ENCODE data around the gene C10orf143. TPM values are rescaled to one million over a fixed set of nuclear protein-coding genes. Genes with fewer than 3 reads are reported as not detected.

The C10orf143 gene
- total and polyA plus RNA-seq, 2 of the 8 experiments (the other 6 are each of a cell fraction or from before 2014, with no cell fraction given) = 1.6 to 2.0 TPM

DNA sequence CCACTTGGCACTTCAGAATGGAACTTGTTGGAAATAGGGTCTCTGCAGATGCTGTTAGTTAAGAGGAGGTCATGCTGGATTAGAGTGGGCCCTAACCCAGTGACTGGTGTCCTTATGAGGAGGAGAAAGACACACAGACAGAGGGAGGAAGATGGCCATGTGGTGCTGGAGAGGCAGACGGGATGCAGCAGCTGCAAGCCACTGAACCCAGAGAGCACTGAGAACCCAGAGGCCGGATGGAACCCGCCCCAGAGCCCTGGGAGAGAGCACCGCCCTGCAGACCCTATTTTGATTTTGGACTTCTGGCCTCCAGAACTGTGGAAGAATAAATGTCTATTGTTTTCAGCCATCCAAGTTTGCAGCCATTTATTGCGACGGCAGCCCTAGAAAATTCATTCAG, 88.5 kb downstream of the C10orf143 start:
- FAIRE-seq = no peak
- Histone ChIP-seq H4K8ac (ENCODE audit: extremely low read depth, insufficient read depth, low read length) (no peak overlapping the region), H4K5ac (ENCODE audit: insufficient read length, low read depth, low read length) (no peak overlapping the region), H2BK12ac (ENCODE audit: low read depth, low read length) (no peak overlapping the region), H3K9ac (replicated peaks in 1 of 4; ENCODE audit: extremely low read depth in 1 of 4, low read depth in 3 of 4, low read length in 3 of 4) (no peak overlapping the region), H2BK15ac (ENCODE audit: low read length) (no peak overlapping the region), H4K20me1 (replicated peaks in 1 of 2; ENCODE audit: control insufficient read depth in 1 of 2, insufficient read depth in 2 of 2, low read length in 2 of 2) (no peaks in the 10 kb centered on the region), H3K9me3 (ENCODE audit: insufficient read depth in 2 of 2, low read depth in 1 of 2, low read length in 1 of 2) (no peaks in the 10 kb centered on the region), H3K79me2 (ENCODE audit: control insufficient read depth in 1 of 2, insufficient read depth in 2 of 2, low read length in 2 of 2) (no peaks in the 10 kb centered on the region), H3K18ac (ENCODE audit: extremely low read depth, low read length) (no peak overlapping the region), H3K79me1 (ENCODE audit: low read depth, low read length) (no peaks in the 10 kb centered on the region), H4K91ac (replicated peaks; ENCODE audit: insufficient read length, low read length) (no peak overlapping the region), H3K56ac (replicated peaks; ENCODE audit: insufficient read length, low read depth, low read length) (no peak overlapping the region), H3K4me1 (replicated peaks in 1 of 4; ENCODE audit: control insufficient read depth in 3 of 4, insufficient read depth in 4 of 4, low read length in 3 of 4) (no peaks in the 10 kb centered on the region), H2BK120ac (replicated peaks; ENCODE audit: low read depth, low read length) (no peak overlapping the region), H2BK20ac (ENCODE audit: low read length) (no peak overlapping the region), H2BK5ac (ENCODE audit: low read depth, low read length) (no peak overlapping the region), H3K27me3 (replicated peaks in 1 of 4; ENCODE audit: control insufficient read depth in 3 of 4, extremely low read depth in 1 of 4, insufficient read depth in 3 of 4, low read length in 3 of 4) (no peaks in the 10 kb centered on the region), H2AK5ac (ENCODE audit: low read depth, low read length) (no peak overlapping the region), H3K23ac (ENCODE audit: insufficient read length) (no peak overlapping the region), H2AFZ (ENCODE audit: low read length) (no peak overlapping the region), H3K14ac (ENCODE audit: insufficient read length) (no peak overlapping the region), H3K4ac (replicated peaks; ENCODE audit: insufficient read length, low read depth, low read length) (no peak overlapping the region), H3K36me3 (ENCODE audit: control insufficient read depth in 2 of 4, insufficient read depth in 4 of 4, low read length in 3 of 4) (no peaks in the 10 kb centered on the region), H3K27ac (ENCODE audit: low read depth, low read length) (no peak overlapping the region), H3K23me2 (ENCODE audit: low read depth, low read length) (0 out of 2 replicates have a peak, but pooled peaks cover 2% of the 10 kb centered on the region), H3K4me2 (ENCODE audit: insufficient read depth in 1 of 2, low read depth in 2 of 2, low read length in 2 of 2) (no peak overlapping the region), H3K4me3 (ENCODE audit: extremely low read depth in 1 of 4, insufficient read depth in 2 of 4, low read depth in 3 of 4, low read length in 4 of 4) (no peak overlapping the region)
- CTCF ChIA-PET (ENCODE audit: partially characterized antibody) = interaction anchor here (0.8 to 3.1 kb wide), 6 partner anchors 12 to 22 kb away, joined by 3 to 9 read pairs (median 4); no protein-coding TSS in a partner anchor
- POLR2A ChIA-PET (ENCODE audit: partially characterized antibody) = no interaction called here
- DNase-seq (ENCODE audit: low read depth in 1 of 2, low spot score in 2 of 2) = no peak
- WGBS, 2 experiments (ENCODE audit: extremely low coverage in 1 of 2, insufficient coverage in 1 of 2, insufficient read length in 1 of 2, insufficient replicate concordance in 2 of 2, low coverage in 1 of 2, low lambda C conversion rate in 2 of 2, missing lambda C conversion rate in 1 of 2) = 97% methylated on average over 6 of the region's 6 CpGs; no CpG with 5 or more reads in 1 of the 2 experiments
- TF ChIP-seq PHF8 (conservative IDR thresholded peaks at IDR 0.05; ENCODE audit: low read depth, low read length) = no peak
- no peak for TF ChIP-seq KDM5A (IDR thresholded peaks at IDR 0.05; ENCODE audit: low read length)
- no peak for TF ChIP-seq GABPA (IDR thresholded peaks at IDR 0.05; ENCODE audit: borderline replicate concordance, insufficient read depth, low read length)

Measured in H1 (cell line).